Thyroid gland (tissue), 4 donors: ENCODE data around the gene ARHGAP24. TPM values are rescaled to one million over a fixed set of nuclear protein-coding genes. Genes with fewer than 3 reads are reported as not detected.

Source experiments
- DNase-seq, 2 donors: peaks; one replicate each; pipeline ENCODE4 v3.0.0-alpha.2; 2019
- H3K27ac ChIP-seq, 3 donors: fragments of 200-600 bp; sonication (generic); 1 replicate in 2 of 3; 2 replicates in 1 of 3; pipeline ENCODE4 v1.5.1; 2016 to 2019; ENCODE audit warnings: mild to moderate bottlenecking in 1 of 3, moderate library complexity in 1 of 3
- H3K27me3 ChIP-seq: fragments of 200-600 bp; sonication (generic); one replicate; pipeline ENCODE4 v1.5.1; 2019
- H3K36me3 ChIP-seq, 2 donors: fragments of 200-600 bp; sonication (generic); one replicate each; pipeline ENCODE4 v1.5.1; 2016 to 2019
- H3K4me1 ChIP-seq, 2 donors: fragments of 200-600 bp; sonication (generic); one replicate each; pipeline ENCODE4 v1.5.1; 2017 to 2019
- H3K4me3 ChIP-seq, 3 donors: fragments of 200-600 bp; sonication (generic); replicated peaks in 1 of 3; 1 replicate in 2 of 3; 2 replicates in 1 of 3; pipeline ENCODE4 v1.5.1; 2016; ENCODE audit warnings: mild to moderate bottlenecking in 1 of 3
- H3K9me3 ChIP-seq: fragments of 200-600 bp; sonication (generic); one replicate; pipeline ENCODE4 v1.5.1; 2017
- CTCF ChIP-seq, 6 experiments: fragments of 200-600 bp in 3 of 6; fragments of 450-650 bp in 3 of 6; sonication (generic) in 3 of 6; IDR thresholded peaks; one replicate each; pipeline ENCODE4 v1.5.1; 2016 to 2019; ENCODE audit warnings: antibody characterized with exemption in 6 of 6, mild to moderate bottlenecking in 2 of 6, inconsistent platforms in 1 of 6, moderate library complexity in 1 of 6
- POLR2A ChIP-seq, 2 donors: fragments of 450-650 bp; IDR thresholded peaks; one replicate each; pipeline ENCODE4 v1.6.1; 2017; ENCODE audit warnings: antibody characterized with exemption in 2 of 2, mild to moderate bottlenecking in 2 of 2, moderate library complexity in 1 of 2
- WGBS, 2 donors: methylation state at CpG; one replicate each; pipeline ENCODE4 v1.1.5; 2017; 5-methylcytosine and 5-hydroxymethylcytosine counted together
- intact Hi-C: fragments of 100-400 bp; cut with DNase I; formaldehyde crosslinking; loops from one replicate; pipeline ENCODE4 v1.15.1; 2023
- total RNA-seq, 4 donors: library from RNA; depleted of rRNA; stranded (reverse); fragments of >200 nt; gene quantifications; one replicate each; pipeline ENCODE4 v1.2.3, GENCODE V29; 2016

The ARHGAP24 gene
- total RNA-seq, 4 donors from 2014 or later, result 20.8 to 70.3 (median 52.4) TPM

- Histone ChIP-seq H3K4me1 (peaks cover 20 to 21% of the 10 kb centered on the region in 2 donors), H3K27me3 (no peaks in the 10 kb centered on the region), H3K4me3 (no peak overlapping the region), H3K36me3 (no peaks in the 10 kb centered on the region), H3K27ac (no peak overlapping the region), H3K9me3 (no peaks in the 10 kb centered on the region)
- DNase-seq, result no peak
- no peak for TF ChIP-seq POLR2A (IDR thresholded peaks at IDR 0.05)
- TF ChIP-seq CTCF (IDR thresholded peaks at IDR 0.05), result no peak
- intact Hi-C loops, result no loop called here
- WGBS, 2 donors, result 90 to 94% methylated on average over 1 of the region's 1 CpG
Observed at GRCh38 chr4:86035688-86036087, 560.7 kb downstream of the ARHGAP24 start.

- TF ChIP-seq POLR2A (IDR thresholded peaks at IDR 0.05) (no peak), CTCF (IDR thresholded peaks at IDR 0.05) (no peak)
- Histone ChIP-seq H3K27ac (no peak overlapping the region), H3K4me1 (peaks cover 20 to 21% of the 10 kb centered on the region in 2 donors), H3K36me3 (no peaks in the 10 kb centered on the region), H3K9me3 (no peaks in the 10 kb centered on the region), H3K4me3 (no peak overlapping the region), H3K27me3 (no peaks in the 10 kb centered on the region)
- intact Hi-C loops, result no loop called here
- 69 to 74% methylated on average over 4 of the region's 4 CpGs for WGBS, 2 donors
- DNase-seq, result no peak
Observed at GRCh38 chr4:86036736-86037135, 561.8 kb downstream of the ARHGAP24 start.

- TF ChIP-seq CTCF (IDR thresholded peaks at IDR 0.05) (no peak), POLR2A (IDR thresholded peaks at IDR 0.05) (no peak)
- Histone ChIP-seq H3K4me3 (no peak overlapping the region), H3K9me3 (no peaks in the 10 kb centered on the region), H3K36me3 (no peaks in the 10 kb centered on the region), H3K27me3 (no peaks in the 10 kb centered on the region), H3K27ac (no peak overlapping the region), H3K4me1 (peaks cover 8 to 9% of the 10 kb centered on the region in 2 donors)
- 90 to 93% methylated on average over 1 of the region's 1 CpG for WGBS, 2 donors
- intact Hi-C loops, result no loop called here
- DNase-seq, result no peak
Observed at GRCh38 chr4:86038037-86038436, 563.1 kb downstream of the ARHGAP24 start.

- H3K4me3 ChIP-seq, result no peak overlapping the region
- H3K36me3 ChIP-seq, result no peaks in the 10 kb centered on the region
- TF ChIP-seq POLR2A (IDR thresholded peaks at IDR 0.05), result no peak
- TF ChIP-seq CTCF (IDR thresholded peaks at IDR 0.05), result peak; percentile 57 to 78 (median 70)
- peaks cover 0 to 8% of the 10 kb centered on the region in 2 donors for H3K4me1 ChIP-seq
- peak overlapping the region in 1 of 3 donors; percentile 38 for H3K27ac ChIP-seq
- intact Hi-C loops, result loop anchor here (10.0 kb wide), 1 partner anchor 249 kb away; no protein-coding TSS in a partner anchor
- WGBS, 2 donors, result 15 to 17% methylated on average over 8 of the region's 8 CpGs
- peak; percentile 27 to 34 for DNase-seq
- no peaks in the 10 kb centered on the region for H3K27me3 ChIP-seq
- H3K9me3 ChIP-seq, result no peaks in the 10 kb centered on the region
Observed at GRCh38 chr4:86043755-86044592, 569.0 kb downstream of the ARHGAP24 start.

GRCh38 chr4:86044593-86044985, 569.6 kb downstream of the ARHGAP24 start:
- Histone ChIP-seq H3K36me3 (no peaks in the 10 kb centered on the region), H3K27me3 (no peaks in the 10 kb centered on the region), H3K9me3 (no peaks in the 10 kb centered on the region), H3K4me3 (no peak overlapping the region), H3K27ac (peak overlapping the region in 1 of 3 donors; percentile 38), H3K4me1 (peaks cover 0 to 8% of the 10 kb centered on the region in 2 donors)
- no peak for DNase-seq
- WGBS, 2 donors, result 45 to 55% methylated on average over 3 of the region's 3 CpGs
- intact Hi-C loops, result loop anchor here (10.0 kb wide), 1 partner anchor 250 kb away; no protein-coding TSS in a partner anchor
- TF ChIP-seq CTCF (IDR thresholded peaks at IDR 0.05), result no peak
- no peak for TF ChIP-seq POLR2A (IDR thresholded peaks at IDR 0.05)
